NT2/D1 (cell line): ENCODE results near the gene CD44.

Experiments used
- YY1 ChIP-seq: IDR thresholded peaks from 2 replicates; pipeline ENCODE4 v1.6.1; 2011; ENCODE audit not compliant: insufficient read length, insufficient read depth
- ZNF274 ChIP-seq: IDR thresholded peaks from 2 replicates; pipeline ENCODE4 v1.6.1; 2011; ENCODE audit warnings: mild to moderate bottlenecking, low read depth, low read length

DNA sequence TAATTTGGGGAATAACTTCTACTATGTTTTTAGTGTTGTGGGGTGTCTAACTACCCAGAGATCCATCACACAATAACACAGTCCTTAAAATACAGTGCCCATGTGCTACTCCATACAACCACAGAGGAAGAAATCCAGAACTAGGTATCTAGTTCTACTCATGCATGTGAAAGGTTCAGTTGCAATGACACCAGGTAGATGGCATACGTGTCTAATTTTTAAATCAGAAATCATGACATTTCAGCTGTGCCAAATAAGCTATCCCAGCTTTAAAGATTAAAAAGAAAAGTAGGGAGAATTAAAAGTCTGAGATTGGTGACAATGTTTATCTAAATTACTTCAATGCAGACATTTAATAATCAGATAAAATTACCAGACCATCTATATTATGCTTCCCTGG lies 122.2 kb downstream of the CD44 start:
- TF ChIP-seq YY1 = no peak
- no peak for TF ChIP-seq ZNF274
